Measurements from ENCODE around the gene NCMAP. TPM values are rescaled to one million over a fixed set of nuclear protein-coding genes. Genes with fewer than 3 reads are reported as not detected.

The NCMAP gene
- total and polyA plus RNA-seq, 7 experiments from 2014 or later, result 0.10 to 0.13 (median 0.12) TPM; not detected in 4

- no peaks in the 10 kb centered on the region for H3K36me3 Mint-ChIP-seq
- Histone ChIP-seq H3K9me3 (ENCODE audit: control insufficient read depth in 2 of 3, low read length in 3 of 3) (no peaks in the 10 kb centered on the region), H3K4me3 (ENCODE audit: low read length) (no peak overlapping the region), H3K27ac (ENCODE audit: low read depth, low read length) (no peak overlapping the region), H3K27me3 (ENCODE audit: control insufficient read depth in 2 of 2, insufficient read depth in 2 of 2, low read length in 2 of 2) (no peaks in the 10 kb centered on the region), H3K4me1 (ENCODE audit: control insufficient read depth in 2 of 2, insufficient read depth in 2 of 2, low read length in 2 of 2) (no peaks in the 10 kb centered on the region), H3K36me3 (ENCODE audit: control insufficient read depth in 2 of 3, insufficient read depth in 3 of 3, low read length in 3 of 3) (no peaks in the 10 kb centered on the region)
- intact Hi-C loops (cut with micrococcal nuclease), result no loop called here
- no peak overlapping the region for H3K4me3 Mint-ChIP-seq
- ATAC-seq, result no peak
- no peak overlapping the region for H3K27ac Mint-ChIP-seq
- peaks cover 0 to 15% (median 0%) of the 10 kb centered on the region in 5 donors for H3K27me3 Mint-ChIP-seq
- H3K4me1 Mint-ChIP-seq, result no peaks in the 10 kb centered on the region
- peaks cover 0 to 4% (median 0%) of the 10 kb centered on the region in 11 donors for H3K9me3 Mint-ChIP-seq
- POLR2A ChIA-PET, result no interaction called here
- CTCF ChIA-PET, result no interaction called here
- DNase-seq, result no peak
Measured at GRCh38 chr1:24580756-24581155, 24.9 kb downstream of the NCMAP start.

- peaks cover 0 to 7% of the 10 kb centered on the region in 2 donors for H3K4me1 ChIP-seq (ENCODE audit: control insufficient read depth in 2 of 2, insufficient read depth in 2 of 2, low read length in 2 of 2)
- ChIA-PET POLR2A (no interaction called here), CTCF (interaction anchor here (0.5 to 1.2 kb wide), 3 partner anchors 37 to 189 kb away, joined by 3 to 4 read pairs (median 3); no protein-coding TSS in a partner anchor)
- no peak overlapping the region for H3K27ac ChIP-seq (ENCODE audit: low read depth, low read length)
- H3K27me3 ChIP-seq (ENCODE audit: control insufficient read depth in 2 of 2, insufficient read depth in 2 of 2, low read length in 2 of 2), result no peaks in the 10 kb centered on the region
- Mint-ChIP-seq H3K27me3 (peaks cover 0 to 15% (median 0%) of the 10 kb centered on the region in 5 donors), H3K4me3 (no peak overlapping the region), H3K9me3 (peaks cover 0 to 2% (median 0%) of the 10 kb centered on the region in 11 donors), H3K27ac (no peak overlapping the region), H3K36me3 (no peaks in the 10 kb centered on the region), H3K4me1 (peaks cover 0 to 9% (median 7%) of the 10 kb centered on the region in 7 donors)
- ATAC-seq (no peak), DNase-seq (no peak)
- no peaks in the 10 kb centered on the region for H3K36me3 ChIP-seq (ENCODE audit: control insufficient read depth in 2 of 3, insufficient read depth in 3 of 3, low read length in 3 of 3)
- H3K4me3 ChIP-seq (ENCODE audit: low read length), result no peak overlapping the region
- intact Hi-C loops (cut with micrococcal nuclease), result no loop called here
- no peaks in the 10 kb centered on the region for H3K9me3 ChIP-seq (ENCODE audit: control insufficient read depth in 2 of 3, low read length in 3 of 3)
Measured at GRCh38 chr1:24584171-24584647, 28.3 kb downstream of the NCMAP start.

GRCh38 chr1:24586119-24586518 lies 30.2 kb downstream of the NCMAP start:
- DNase-seq (no peak), ATAC-seq (no peak)
- Mint-ChIP-seq H3K27me3 (peaks cover 0 to 14% (median 0%) of the 10 kb centered on the region in 5 donors), H3K9me3 (peaks cover 0 to 1% (median 0%) of the 10 kb centered on the region in 11 donors), H3K36me3 (no peaks in the 10 kb centered on the region), H3K27ac (peak overlapping the region in 2 of 9 donors; percentile 2 to 20), H3K4me3 (no peak overlapping the region), H3K4me1 (peaks cover 0 to 9% (median 7%) of the 10 kb centered on the region in 7 donors)
- intact Hi-C loops (cut with micrococcal nuclease), result loop anchor here (2.0 to 5.0 kb wide), 7 partner anchors 43 to 193 kb away; partner anchors contain the start of gene SRRM1 (in 1 of the 2)
- POLR2A ChIA-PET, result interaction anchor here (0.7 to 1.9 kb wide), 6 partner anchors 45 to 193 kb away, joined by 3 to 9 read pairs (median 6); partner anchors contain the start of genes NIPAL3 and RCAN3
- CTCF ChIA-PET, result interaction anchor here (0.6 to 4.4 kb wide), 16 partner anchors 8 to 481 kb away, joined by 3 to 55 read pairs (median 6); partner anchors contain the start of gene NIPAL3
- Histone ChIP-seq H3K27ac (ENCODE audit: low read depth, low read length) (no peak overlapping the region), H3K9me3 (ENCODE audit: control insufficient read depth in 2 of 3, low read length in 3 of 3) (no peaks in the 10 kb centered on the region), H3K4me1 (ENCODE audit: control insufficient read depth in 2 of 2, insufficient read depth in 2 of 2, low read length in 2 of 2) (peaks cover 0 to 7% of the 10 kb centered on the region in 2 donors), H3K27me3 (ENCODE audit: control insufficient read depth in 2 of 2, insufficient read depth in 2 of 2, low read length in 2 of 2) (no peaks in the 10 kb centered on the region), H3K36me3 (ENCODE audit: control insufficient read depth in 2 of 3, insufficient read depth in 3 of 3, low read length in 3 of 3) (no peaks in the 10 kb centered on the region), H3K4me3 (ENCODE audit: low read length) (no peak overlapping the region)

GRCh38 chr1:24586970-24587820 lies 31.3 kb downstream of the NCMAP start:
- peak overlapping the region; percentile 35 for H3K27ac ChIP-seq (ENCODE audit: low read depth, low read length)
- no peaks in the 10 kb centered on the region for H3K36me3 ChIP-seq (ENCODE audit: control insufficient read depth in 2 of 3, insufficient read depth in 3 of 3, low read length in 3 of 3)
- H3K4me1 Mint-ChIP-seq, result peaks cover 0 to 9% (median 7%) of the 10 kb centered on the region in 7 donors
- H3K4me3 ChIP-seq (ENCODE audit: low read length), result no peak overlapping the region
- peak overlapping the region in 4 of 10 donors; percentile 12 to 38 (median 35) for H3K4me3 Mint-ChIP-seq
- no peaks in the 10 kb centered on the region for H3K27me3 ChIP-seq (ENCODE audit: control insufficient read depth in 2 of 2, insufficient read depth in 2 of 2, low read length in 2 of 2)
- ChIA-PET POLR2A (interaction anchor here (0.6 to 1.9 kb wide), 12 partner anchors 9 to 194 kb away, joined by 3 to 9 read pairs (median 4); partner anchors contain the start of genes NIPAL3, RCAN3 and STPG1), CTCF (interaction anchor here (0.6 to 4.4 kb wide), 35 partner anchors 9 to 393 kb away, joined by 3 to 55 read pairs (median 3); partner anchors contain the start of gene NIPAL3)
- intact Hi-C loops (cut with micrococcal nuclease), result loop anchor here (1.0 to 5.0 kb wide), 13 partner anchors 44 to 388 kb away; partner anchors contain the start of genes NIPAL3 (in 2 of the 2) and SRRM1 (in 1 of the 2)
- H3K27ac Mint-ChIP-seq, result peak overlapping the region in 8 of 9 donors; percentile 78 to 93 (median 85)
- H3K27me3 Mint-ChIP-seq, result peaks cover 0 to 14% (median 0%) of the 10 kb centered on the region in 5 donors
- H3K9me3 Mint-ChIP-seq, result peaks cover 0 to 1% (median 0%) of the 10 kb centered on the region in 11 donors
- ATAC-seq (peak; percentile 98), DNase-seq (peak in 8 of 9 donors; percentile 32 to 83 (median 76))
- H3K4me1 ChIP-seq (ENCODE audit: control insufficient read depth in 2 of 2, insufficient read depth in 2 of 2, low read length in 2 of 2), result peaks cover 0 to 7% of the 10 kb centered on the region in 2 donors
- no peaks in the 10 kb centered on the region for H3K9me3 ChIP-seq (ENCODE audit: control insufficient read depth in 2 of 3, low read length in 3 of 3)
- H3K36me3 Mint-ChIP-seq, result no peaks in the 10 kb centered on the region

- intact Hi-C loops (cut with micrococcal nuclease), result loop anchor here (5.0 kb wide), 2 partner anchors 54 to 106 kb away; partner anchors contain the start of gene SRRM1 (in 1 of the 2)
- Mint-ChIP-seq H3K27ac (no peak overlapping the region), H3K9me3 (peaks cover 0 to 1% (median 0%) of the 10 kb centered on the region in 11 donors), H3K27me3 (peaks cover 0 to 12% (median 0%) of the 10 kb centered on the region in 5 donors), H3K4me3 (no peak overlapping the region), H3K4me1 (peaks cover 0 to 9% (median 7%) of the 10 kb centered on the region in 7 donors), H3K36me3 (no peaks in the 10 kb centered on the region)
- ChIA-PET POLR2A (no interaction called here), CTCF (interaction anchor here (0.6 to 4.4 kb wide), 6 partner anchors 8 to 388 kb away, joined by 3 to 55 read pairs (median 8); partner anchors contain the start of gene NIPAL3)
- Histone ChIP-seq H3K27ac (ENCODE audit: low read depth, low read length) (no peak overlapping the region), H3K36me3 (ENCODE audit: control insufficient read depth in 2 of 3, insufficient read depth in 3 of 3, low read length in 3 of 3) (no peaks in the 10 kb centered on the region), H3K9me3 (ENCODE audit: control insufficient read depth in 2 of 3, low read length in 3 of 3) (no peaks in the 10 kb centered on the region), H3K4me1 (ENCODE audit: control insufficient read depth in 2 of 2, insufficient read depth in 2 of 2, low read length in 2 of 2) (peaks cover 0 to 7% of the 10 kb centered on the region in 2 donors), H3K4me3 (ENCODE audit: low read length) (no peak overlapping the region), H3K27me3 (ENCODE audit: control insufficient read depth in 2 of 2, insufficient read depth in 2 of 2, low read length in 2 of 2) (no peaks in the 10 kb centered on the region)
- no peak for ATAC-seq
- DNase-seq, result no peak
Measured at GRCh38 chr1:24588573-24588972, 32.7 kb downstream of the NCMAP start.

- H3K4me3 ChIP-seq (ENCODE audit: low read length), result no peak overlapping the region
- H3K4me3 Mint-ChIP-seq, result no peak overlapping the region
- no peak for ATAC-seq
- no peaks in the 10 kb centered on the region for H3K36me3 Mint-ChIP-seq
- peaks cover 0 to 7% of the 10 kb centered on the region in 2 donors for H3K4me1 ChIP-seq (ENCODE audit: control insufficient read depth in 2 of 2, insufficient read depth in 2 of 2, low read length in 2 of 2)
- peaks cover 0 to 12% (median 0%) of the 10 kb centered on the region in 5 donors for H3K27me3 Mint-ChIP-seq
- H3K27me3 ChIP-seq (ENCODE audit: control insufficient read depth in 2 of 2, insufficient read depth in 2 of 2, low read length in 2 of 2), result no peaks in the 10 kb centered on the region
- H3K9me3 ChIP-seq (ENCODE audit: control insufficient read depth in 2 of 3, low read length in 3 of 3), result no peaks in the 10 kb centered on the region
- H3K36me3 ChIP-seq (ENCODE audit: control insufficient read depth in 2 of 3, insufficient read depth in 3 of 3, low read length in 3 of 3), result no peaks in the 10 kb centered on the region
- POLR2A ChIA-PET, result no interaction called here
- CTCF ChIA-PET, result interaction anchor here (1.1 to 2.0 kb wide), 3 partner anchors 174 to 390 kb away, joined by 3 to 9 read pairs (median 3); partner anchors contain the start of gene NIPAL3
- H3K27ac ChIP-seq (ENCODE audit: low read depth, low read length), result no peak overlapping the region
- no peak for DNase-seq
- H3K27ac Mint-ChIP-seq, result no peak overlapping the region
- peaks cover 0 to 1% (median 0%) of the 10 kb centered on the region in 11 donors for H3K9me3 Mint-ChIP-seq
- intact Hi-C loops (cut with micrococcal nuclease), result loop anchor here (5.0 kb wide), 2 partner anchors 53 to 107 kb away; partner anchors contain the start of gene SRRM1 (in 1 of the 2)
- H3K4me1 Mint-ChIP-seq, result peaks cover 0 to 9% (median 7%) of the 10 kb centered on the region in 7 donors
Measured at GRCh38 chr1:24589200-24589599, 33.3 kb downstream of the NCMAP start.
